SK-N-SH treated with all-trans-retinoic acid at 6 μM for 48 hours (cell line): ENCODE results near the gene PDAP1.

ENCODE experiments used
- ZFP3 ChIP-seq: fragments of 250-450 bp; sonication (Bioruptor Pico); IDR thresholded peaks from 2 replicates; pipeline ENCODE4 v1.5.0; 2020; ENCODE audit warnings: mild to moderate bottlenecking, moderate library complexity
- ZFP30 ChIP-seq: fragments of 450-650 bp; formaldehyde crosslinking; IDR thresholded peaks from 2 replicates; pipeline ENCODE4 v1.5.0; 2022; ENCODE audit warnings: mild to moderate bottlenecking, moderate library complexity
- ZNF70 ChIP-seq: fragments of 450-650 bp; formaldehyde crosslinking; IDR thresholded peaks from 2 replicates; pipeline ENCODE4 v1.5.0; 2020; ENCODE audit warnings: mild to moderate bottlenecking, moderate library complexity

- TF ChIP-seq ZFP30 (CRISPR knock-in tag) (no peak), ZFP3 (no peak), ZNF70 (CRISPR knock-in tag) (no peak)
Measured at GRCh38 chr7:99381664-99382075, 26.7 kb downstream of the PDAP1 start.
